LNCAP (cell line): ENCODE data around the gene HBQ1.
A peak's percentile ranks its signal among the peaks of the same experiment; 100 is the strongest.

ENCODE experiments used
- CTCF ChIP-seq: fragments of 450-650 bp; IDR thresholded peaks from 2 replicates; pipeline ENCODE4 v1.5.1; 2017; ENCODE audit warnings: mild to moderate bottlenecking

Gene HBQ1

GRCh38 chr16:181565-182021 is 1.3 kb downstream of the HBQ1 start:
- TF ChIP-seq CTCF: peak; percentile 97

GRCh38 chr16:183005-183404 is 2.7 kb downstream of the HBQ1 start:
- TF ChIP-seq CTCF: no peak

DNA sequence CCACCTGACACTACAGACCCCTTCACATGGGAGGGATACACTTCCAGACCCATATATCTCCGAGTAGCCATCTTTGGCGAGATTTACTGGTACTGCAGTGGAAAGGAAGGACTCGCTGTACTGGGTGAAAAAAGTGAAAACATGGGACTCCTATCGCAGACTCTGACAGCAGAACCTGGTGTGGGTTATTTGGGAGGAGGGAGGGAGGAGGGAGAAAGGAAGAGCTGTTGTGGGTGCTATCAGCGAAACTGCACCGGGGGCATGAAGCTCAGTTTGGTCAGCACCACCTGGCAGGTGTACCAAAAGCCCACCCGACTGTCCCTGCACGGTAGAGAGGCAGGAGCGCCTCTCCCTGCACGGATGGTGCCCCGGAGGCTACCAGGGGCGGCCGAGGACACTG is 5.0 kb downstream of the HBQ1 start:
- no peak for TF ChIP-seq CTCF

- no peak for TF ChIP-seq CTCF
Measured at GRCh38 chr16:185691-186090, 5.4 kb downstream of the HBQ1 start.

DNA sequence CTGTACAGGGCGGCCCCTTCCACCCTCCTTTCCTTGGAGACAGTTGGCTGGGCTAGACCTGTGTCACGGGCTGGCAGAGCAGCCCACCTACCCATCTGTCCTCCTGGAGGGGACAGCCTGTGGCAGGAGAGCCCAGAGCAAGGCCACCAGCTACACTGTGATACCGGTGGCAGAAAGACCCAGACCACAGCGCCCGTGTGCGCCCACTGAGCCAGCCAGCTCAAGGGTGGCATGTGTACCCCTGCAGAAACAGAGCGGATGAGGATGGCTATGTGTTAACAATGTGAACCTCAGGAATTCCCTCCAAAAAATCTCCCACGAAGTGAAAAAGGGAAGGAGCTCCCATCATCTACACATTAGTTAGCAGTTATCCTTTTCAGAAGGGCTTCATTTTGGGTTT is 7.1 kb downstream of the HBQ1 start:
- TF ChIP-seq CTCF: no peak

DNA sequence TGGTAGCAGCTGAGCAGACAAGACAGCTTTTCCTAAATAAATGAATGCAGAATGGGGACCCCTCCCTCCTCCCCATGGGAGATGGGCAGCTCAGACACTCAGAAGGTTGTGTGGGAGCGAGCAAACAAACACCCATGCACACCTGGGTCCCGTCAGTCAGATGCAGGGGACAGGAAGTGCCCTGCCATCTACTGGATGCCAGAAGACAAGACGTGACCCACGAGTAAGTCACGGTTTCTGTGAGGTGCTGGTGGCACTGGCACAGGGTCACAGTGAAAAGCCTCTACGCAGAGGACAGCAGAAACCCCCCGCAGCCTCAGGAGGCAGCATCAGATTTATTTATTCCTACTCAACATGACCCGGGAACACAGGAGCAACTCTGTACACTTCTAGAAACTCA is 8.4 kb downstream of the HBQ1 start:
- TF ChIP-seq CTCF: 0 out of 2 replicates have a peak, but pooled peaks have one; percentile 27

GRCh38 chr16:189604-190186 is 9.4 kb downstream of the HBQ1 start:
- no peak for TF ChIP-seq CTCF

- TF ChIP-seq CTCF: no peak
Measured at GRCh38 chr16:191831-192230, 11.6 kb downstream of the HBQ1 start.
